ENCODE results near the gene PROCR.
"Not testable (repeated sequence)": the region's sequence is repeated elsewhere in the genome, so short reads cannot be mapped to it uniquely, and the experiment has no call there.

Gene PROCR

GRCh38 chr20:35174458-35175216 lies 2.8 kb downstream of the PROCR start:
- no peak for TF ChIP-seq CTCF (IDR thresholded peaks at IDR 0.05)
- H3K4me3 ChIP-seq, result no peak overlapping the region
- no peak overlapping the region for H3K27ac ChIP-seq
- DNase-seq (ENCODE audit: low spot score), result no peak

- DNase-seq (ENCODE audit: low spot score), result no peak
- TF ChIP-seq CTCF (IDR thresholded peaks at IDR 0.05), result no peak
- Histone ChIP-seq H3K4me3 (no peak overlapping the region), H3K27ac (no peak overlapping the region)
Measured at GRCh38 chr20:35176132-35176531, 4.3 kb downstream of the PROCR start.

GRCh38 chr20:35179292-35180212 lies 7.7 kb downstream of the PROCR start:
- no peak overlapping the region for H3K4me3 ChIP-seq
- no peak for TF ChIP-seq CTCF (IDR thresholded peaks at IDR 0.05)
- no peak overlapping the region for H3K27ac ChIP-seq
- DNase-seq (ENCODE audit: low spot score), result no peak

GRCh38 chr20:35180266-35180665 lies 8.4 kb downstream of the PROCR start:
- no peak for TF ChIP-seq CTCF (IDR thresholded peaks at IDR 0.05)
- no peak overlapping the region for H3K27ac ChIP-seq
- DNase-seq (ENCODE audit: low spot score), result no peak
- no peak overlapping the region for H3K4me3 ChIP-seq

- no peak for TF ChIP-seq CTCF (IDR thresholded peaks at IDR 0.05)
- DNase-seq (ENCODE audit: low spot score), result no peak
Measured at GRCh38 chr20:35181731-35182130, 9.9 kb downstream of the PROCR start.

GRCh38 chr20:35186691-35187289 lies 14.9 kb downstream of the PROCR start:
- not testable (repeated sequence) for DNase-seq (ENCODE audit: low spot score); H3K27ac ChIP-seq; H3K4me3 ChIP-seq

More at GRCh38 chr20:35181731-35182130, 9.9 kb downstream of the PROCR start:
- Histone ChIP-seq H3K4me3 (no peak overlapping the region), H3K27ac (no peak overlapping the region)

- Histone ChIP-seq H3K4me3 (no peak overlapping the region), H3K27ac (no peak overlapping the region)
- TF ChIP-seq CTCF (IDR thresholded peaks at IDR 0.05), result no peak
- DNase-seq (ENCODE audit: low spot score), result no peak
Measured at GRCh38 chr20:35187584-35188190, 15.8 kb downstream of the PROCR start.

GRCh38 chr20:35189223-35189622 lies 17.4 kb downstream of the PROCR start:
- not testable (repeated sequence) for H3K4me3 ChIP-seq; H3K27ac ChIP-seq; DNase-seq (ENCODE audit: low spot score)

All from coronary artery (tissue), 2 donors.